ENCODE measurements around the gene PIK3C2B.
"Not testable (repeated sequence)": the region's sequence is repeated elsewhere in the genome, so short reads cannot be mapped to it uniquely, and the experiment has no call there.

Gene PIK3C2B

GRCh38 chr1:204507317-204508105 is 12.9 kb upstream of the PIK3C2B start:
- peak; percentile 56 to 71 (median 62) for DNase-seq

GRCh38 chr1:204506969-204507316 is 12.3 kb upstream of the PIK3C2B start:
- DNase-seq: peak; percentile 89 to 97 (median 95)

DNA sequence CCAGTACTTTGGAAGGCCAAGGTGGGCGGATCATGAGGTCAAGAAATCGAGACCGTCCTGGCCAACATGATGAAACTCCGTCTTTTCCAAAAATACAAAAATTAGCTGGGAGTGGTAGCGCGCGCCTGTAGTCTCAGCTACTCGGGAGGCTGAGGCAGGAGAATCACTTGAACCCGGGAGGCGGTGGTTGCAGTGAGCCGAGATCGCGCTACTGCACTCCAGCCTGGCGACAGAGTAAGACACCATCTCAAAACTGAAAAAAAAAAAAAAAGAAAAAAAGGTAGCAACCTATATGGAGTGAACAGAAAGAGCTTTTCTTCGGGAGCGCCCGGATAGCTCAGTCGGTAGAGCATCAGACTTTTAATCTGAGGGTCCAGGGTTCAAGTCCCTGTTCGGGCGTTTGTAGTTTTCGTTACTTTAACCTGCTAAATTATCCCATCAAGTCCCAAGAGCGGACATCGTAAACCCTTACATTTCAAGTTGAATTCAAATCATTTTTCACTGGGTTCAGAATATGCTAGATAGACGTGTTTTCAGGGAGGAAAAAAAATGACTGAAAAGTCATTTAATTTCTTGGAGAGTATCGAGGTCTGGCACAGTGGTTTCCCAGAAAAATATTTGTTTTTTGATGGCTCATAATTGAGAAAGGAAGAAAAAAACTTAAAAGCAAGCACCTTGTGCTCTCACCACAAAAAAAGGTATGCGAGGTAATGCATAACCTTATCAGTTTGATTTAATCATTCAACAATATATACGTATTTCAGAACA is 11.8 kb upstream of the PIK3C2B start:
- peak; percentile 84 to 93 (median 90) for DNase-seq

DNA sequence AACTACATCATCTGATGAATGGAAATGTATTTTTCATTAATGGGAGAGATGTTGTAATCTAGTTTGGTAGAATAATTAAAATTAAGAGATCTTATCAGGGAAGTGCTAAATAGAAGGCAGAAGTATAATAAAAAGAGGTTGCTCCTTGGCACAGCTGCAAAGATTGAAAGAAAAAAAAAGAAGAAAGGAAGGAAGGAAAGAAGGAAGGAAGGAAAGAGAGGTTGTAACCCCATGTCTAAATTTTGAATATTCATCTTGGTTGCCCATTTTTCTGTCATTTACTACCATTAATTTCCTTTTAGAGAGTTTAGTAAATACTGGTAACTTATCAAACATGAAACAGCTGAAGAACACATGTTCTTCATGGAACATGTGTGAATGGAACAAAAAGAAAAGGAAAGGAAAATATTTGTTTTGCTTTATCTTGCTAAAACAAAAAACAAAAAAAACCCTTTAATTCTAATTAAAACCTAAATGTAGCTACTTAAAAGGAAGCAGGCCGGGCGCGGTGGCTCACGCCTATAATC is 11.1 kb upstream of the PIK3C2B start:
- DNase-seq: no peak

- no peak for DNase-seq
These were observed 9.4 kb upstream of the PIK3C2B start for GRCh38 chr1:204503913-204504519.

GRCh38 chr1:204503122-204503912 is 8.7 kb upstream of the PIK3C2B start:
- DNase-seq: peak; percentile 68 to 88 (median 86)

- no peak for DNase-seq
These were observed 7.6 kb upstream of the PIK3C2B start for GRCh38 chr1:204502241-204502640.

DNA sequence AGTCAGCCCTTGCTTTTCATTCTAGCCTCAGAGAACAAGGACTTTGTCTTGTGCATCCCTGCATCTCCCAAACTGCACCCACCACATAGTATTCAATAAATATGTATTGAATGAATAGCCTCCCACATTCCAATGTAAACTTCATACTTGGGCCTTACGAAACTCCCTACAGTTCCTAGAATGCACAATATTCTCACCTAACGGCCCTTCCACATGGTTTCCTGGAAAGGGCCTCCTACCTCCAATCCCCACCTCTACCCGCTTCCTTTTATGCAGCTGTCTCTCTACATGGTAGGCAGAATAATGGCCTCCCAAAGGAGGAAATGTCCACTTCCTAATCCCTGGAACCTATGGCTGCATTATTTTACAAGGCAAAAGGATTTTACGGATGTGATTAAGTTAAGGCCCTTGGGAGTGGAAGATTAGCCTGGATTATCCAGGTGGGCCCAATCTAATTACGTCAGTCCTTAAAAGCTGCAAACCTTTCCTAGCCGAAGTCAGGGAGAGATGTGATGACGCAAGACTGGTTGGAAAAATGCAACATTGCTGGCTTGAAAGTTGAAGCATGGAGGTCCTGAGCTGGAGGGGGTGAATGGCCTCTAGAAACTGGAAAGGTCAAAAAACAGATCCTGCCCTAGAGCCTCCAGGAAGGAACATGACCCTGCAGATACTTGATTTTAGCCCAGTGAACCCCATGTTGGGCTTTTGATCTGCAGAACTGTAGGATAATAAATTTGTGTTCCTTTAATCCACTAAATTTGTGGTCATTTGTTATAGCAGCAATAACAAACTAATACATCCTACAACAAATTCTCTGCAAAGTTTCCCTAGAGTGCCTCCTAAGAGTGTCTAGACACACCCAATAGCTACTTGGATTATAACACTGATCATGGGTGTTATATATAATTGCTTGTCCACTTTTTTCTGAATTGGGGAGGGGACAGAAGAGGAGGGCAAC is 5.2 kb upstream of the PIK3C2B start:
- no peak for DNase-seq

- peak; percentile 28 to 68 (median 58) for DNase-seq
These were observed 4.4 kb upstream of the PIK3C2B start for GRCh38 chr1:204498981-204499380.

DNA sequence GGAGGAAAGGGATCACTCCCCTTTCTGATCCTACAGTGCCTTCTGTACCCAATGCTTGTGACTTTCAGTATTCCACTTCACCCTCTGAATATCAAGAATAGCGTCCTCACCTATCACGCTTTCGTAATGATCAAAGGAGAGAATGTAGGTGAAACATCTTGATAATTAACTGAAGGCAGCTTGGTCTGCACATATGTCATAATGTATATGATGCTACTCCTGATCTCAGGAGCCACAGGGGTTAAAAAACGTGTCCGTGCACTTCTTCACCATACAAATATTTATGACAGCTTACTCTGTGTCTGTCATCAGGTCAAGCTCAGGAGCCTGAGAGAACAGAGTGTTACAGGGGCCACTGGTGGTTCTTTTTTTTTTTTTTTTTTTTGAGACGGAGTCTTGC is 1.2 kb upstream of the PIK3C2B start:
- no peak for DNase-seq

DNA sequence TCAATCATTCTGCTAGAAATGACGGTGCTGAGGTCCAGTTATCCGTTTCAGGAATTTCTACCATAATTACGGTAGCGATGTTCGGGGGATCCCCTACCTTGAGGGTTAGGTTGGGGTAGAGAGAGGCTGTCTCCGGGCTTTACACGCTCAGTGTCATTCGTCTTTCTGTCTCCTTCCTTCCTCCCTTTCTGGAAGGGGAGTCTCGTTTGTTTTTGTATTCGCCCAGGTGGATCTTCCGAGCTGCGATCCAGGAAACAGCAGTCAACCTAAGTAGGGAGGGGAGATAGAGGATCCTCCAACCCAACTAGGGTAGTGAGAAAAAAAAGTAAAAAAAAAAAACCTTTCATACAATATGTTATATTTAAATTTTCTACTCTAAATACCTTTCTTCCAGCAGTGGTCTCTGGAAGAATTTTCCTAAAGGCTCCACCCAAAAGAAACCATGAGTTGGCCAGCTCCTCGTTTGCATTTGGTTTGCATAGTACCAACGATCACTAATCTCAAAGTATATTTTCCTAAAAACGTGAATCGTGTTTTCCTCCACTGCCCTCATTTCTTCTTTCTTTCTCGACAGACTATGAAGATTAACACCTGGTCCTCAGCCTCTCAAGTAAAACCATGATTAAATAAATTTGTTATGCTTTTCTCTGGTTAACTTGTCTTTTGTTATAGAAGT is 611 bp upstream of the PIK3C2B start:
- DNase-seq: no peak

DNA sequence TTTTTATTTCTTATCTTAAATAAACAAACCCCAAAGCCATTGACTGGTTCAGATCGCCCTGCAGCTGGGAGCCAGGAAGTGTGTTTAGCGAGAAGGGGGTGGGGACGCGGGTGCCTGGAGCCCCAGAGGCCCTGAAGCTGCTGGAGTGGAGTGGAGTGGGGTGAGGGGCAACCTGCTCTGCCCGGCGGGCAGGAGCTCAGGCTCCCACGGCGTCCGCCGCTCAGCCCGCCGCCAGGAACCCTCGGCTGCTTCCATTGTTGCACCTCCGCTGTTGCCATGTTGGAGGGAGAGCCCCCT is 673 bp downstream of the PIK3C2B start:
- peak; percentile 28 to 55 (median 40) for DNase-seq

GRCh38 chr1:204493145-204493983 is 1.2 kb downstream of the PIK3C2B start:
- DNase-seq: peak in 3 of 4 experiments; percentile 26 to 41 (median 34)

- DNase-seq: no peak
These were observed 3.0 kb downstream of the PIK3C2B start for GRCh38 chr1:204491655-204492054.

DNA sequence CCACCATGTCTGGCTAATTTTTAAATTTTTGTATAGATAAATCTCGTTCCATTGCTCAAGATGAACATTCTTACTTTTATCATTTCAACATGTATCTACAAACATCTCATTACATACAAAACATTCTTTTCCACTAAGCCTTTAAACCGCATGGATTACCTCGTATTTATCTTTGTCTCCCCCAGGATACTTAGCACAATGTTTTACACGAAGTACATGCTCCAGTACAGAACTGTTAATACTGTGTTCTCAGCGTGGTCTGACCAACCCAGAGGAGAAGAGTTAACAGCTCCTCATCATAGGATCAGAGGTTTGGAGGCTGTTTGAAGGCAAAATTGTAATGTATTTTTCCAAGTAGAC is 7.4 kb downstream of the PIK3C2B start:
- DNase-seq: no peak

- DNase-seq: not testable (repeated sequence)
These were observed 7.9 kb downstream of the PIK3C2B start for GRCh38 chr1:204486513-204487255.

- DNase-seq: no peak
These were observed 10.8 kb downstream of the PIK3C2B start for GRCh38 chr1:204483791-204484190.

DNA sequence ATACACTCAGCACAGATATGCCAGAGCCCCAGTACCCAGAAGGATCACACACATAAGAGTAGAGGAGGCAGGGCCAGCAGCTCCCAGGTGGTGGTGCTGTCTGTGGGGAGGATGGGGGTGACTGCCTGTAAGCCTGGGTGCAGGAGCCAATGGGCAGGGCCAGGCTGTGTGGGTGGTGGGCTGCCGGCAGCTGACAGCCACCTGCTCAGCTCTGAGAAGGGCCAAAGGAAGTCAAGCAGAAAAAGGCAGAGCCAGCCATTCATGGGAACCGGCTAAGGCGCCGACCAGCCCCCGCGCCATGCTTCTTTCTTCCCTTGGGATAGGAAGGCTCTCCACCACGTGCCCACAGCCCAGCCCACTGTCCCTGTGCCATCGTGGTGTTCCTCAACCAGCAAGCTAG is 14.1 kb downstream of the PIK3C2B start:
- DNase-seq: peak in 2 of 4 experiments; percentile 20 to 56
